Adrenal gland (tissue), 5 donors: ENCODE data around the gene LYPD8.

Source experiments
- CTCF ChIP-seq, 6 experiments: fragments of 450-650 bp in 4 of 6; fragments of 200-600 bp in 2 of 6; sonication (generic) in 1 of 6; IDR thresholded peaks; 1 replicate in 5 of 6; 2 replicates in 1 of 6; pipeline versions ENCODE4 v1.5.1 to v1.8.0; 2016 to 2021; ENCODE audit warnings: antibody characterized with exemption in 6 of 6, mild to moderate bottlenecking in 2 of 6, moderate library complexity in 1 of 6
- POLR2A ChIP-seq, 2 donors: fragments of 450-650 bp; IDR thresholded peaks; one replicate each; pipeline ENCODE4 v1.6.1; 2017; ENCODE audit warnings: antibody characterized with exemption in 2 of 2, mild to moderate bottlenecking in 2 of 2, moderate library complexity in 1 of 2
- donor health status: DM: no; HTN: no; CAD: no.

GRCh38 chr1:248696774-248697173 lies 58.8 kb downstream of the LYPD8 start:
- no peak for TF ChIP-seq CTCF (IDR thresholded peaks at IDR 0.05)
- no peak for TF ChIP-seq POLR2A (IDR thresholded peaks at IDR 0.05)
